GM21717 (cell line): ENCODE measurements around the gene IQCK.

Experiments used
- ATAC-seq: cut with Tn5 transposase; IDR thresholded peaks from one replicate; pipeline ENCODE4 v1.9.1; 2021; ENCODE audit warnings: mild to moderate bottlenecking, moderate library complexity; ENCODE audit not compliant: unreplicated experiment

Gene IQCK

DNA sequence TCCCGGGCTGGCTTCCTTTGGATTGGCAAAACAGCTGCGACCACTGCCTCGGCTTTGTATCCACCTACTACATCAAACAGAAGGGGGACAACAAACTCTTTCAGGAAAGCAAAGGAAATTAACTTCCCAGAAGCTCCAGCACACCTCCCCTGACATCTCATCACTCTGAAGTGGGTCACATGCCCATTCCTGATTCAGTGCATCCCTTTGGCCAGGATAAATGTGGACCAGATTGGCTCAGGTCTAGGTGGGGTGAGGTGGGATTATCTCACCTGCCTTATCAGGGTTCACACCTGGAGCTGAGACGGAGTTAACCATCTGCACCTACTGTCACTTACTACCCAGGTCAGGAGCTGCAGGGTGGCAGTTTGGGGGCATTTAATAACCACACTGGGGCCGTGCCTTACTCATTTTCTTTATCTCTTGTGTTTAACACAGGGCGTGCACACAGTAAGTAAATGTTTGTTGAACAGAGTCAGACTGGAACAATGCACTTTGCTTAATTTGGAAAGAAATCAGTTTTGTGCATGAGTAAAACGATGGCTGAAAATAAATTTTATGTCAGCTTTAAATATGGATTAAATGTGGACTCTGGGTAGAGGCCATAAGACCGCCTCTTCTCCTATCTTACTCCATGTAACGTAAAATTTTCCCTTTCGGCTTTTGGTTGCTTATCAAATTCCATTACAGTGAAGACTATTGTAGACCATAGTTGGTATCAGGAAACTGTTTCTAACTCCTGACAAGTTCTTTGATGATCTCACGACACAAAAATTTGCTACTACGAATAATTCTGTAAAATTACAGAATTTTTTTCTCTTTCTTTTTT lies 36.0 kb downstream of the IQCK start:
- no peak for ATAC-seq

DNA sequence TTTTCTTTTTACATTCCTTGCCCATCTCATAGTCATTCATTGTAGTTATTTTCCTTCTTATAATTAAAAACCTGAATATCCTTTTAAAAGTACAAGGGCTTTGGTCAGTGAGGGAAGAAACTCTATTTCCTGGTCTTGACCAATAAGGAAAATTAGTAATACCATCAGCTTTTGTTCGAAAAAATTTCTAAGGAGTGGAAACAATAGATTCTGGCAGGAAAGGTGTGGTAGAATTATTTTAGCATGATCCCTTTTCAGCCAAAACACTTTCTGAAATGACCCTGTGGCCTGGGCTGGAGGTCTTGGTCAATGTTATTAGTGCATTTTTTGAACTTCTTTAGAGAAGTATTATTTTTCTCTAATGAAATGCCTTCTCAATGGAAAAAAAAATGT lies 36.6 kb downstream of the IQCK start:
- no peak for ATAC-seq

DNA sequence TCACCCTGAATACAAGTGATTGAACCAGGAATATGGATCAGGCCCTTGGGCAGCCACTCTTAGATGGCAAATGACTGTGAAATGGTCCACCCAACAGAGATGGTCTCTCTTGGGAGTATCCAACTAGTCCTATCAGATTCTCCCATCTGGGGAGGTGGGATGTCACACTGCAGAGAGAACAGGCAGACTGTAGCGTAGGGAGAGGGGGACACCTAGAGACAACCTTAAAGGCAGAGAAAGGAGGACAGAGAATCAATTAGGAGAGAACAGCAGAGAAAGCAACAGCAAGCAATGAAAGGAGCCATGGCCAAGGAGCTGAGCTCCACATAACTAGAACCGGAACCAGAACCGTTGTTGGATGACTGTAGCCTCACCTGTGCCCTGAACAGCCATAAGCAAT lies 37.2 kb downstream of the IQCK start:
- ATAC-seq, result no peak

DNA sequence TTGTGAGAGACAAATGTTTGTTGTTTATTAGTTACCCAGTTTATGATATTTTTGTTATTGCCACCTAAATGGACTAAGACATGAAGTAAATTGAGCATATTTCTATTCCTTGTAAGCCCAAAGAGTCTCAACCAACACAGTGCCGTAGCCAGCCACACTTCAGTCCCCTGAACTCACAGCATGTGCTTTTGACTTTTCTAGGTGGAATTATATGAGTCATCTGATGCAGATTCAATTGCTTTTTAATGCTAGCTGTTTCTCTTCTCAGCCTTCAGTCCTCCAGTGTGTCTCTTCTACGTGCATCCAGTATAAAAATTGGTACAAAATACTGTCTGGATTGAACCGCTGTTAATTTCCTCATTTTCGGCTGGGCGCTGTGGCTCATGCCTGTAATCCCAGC lies 39.0 kb downstream of the IQCK start:
- no peak for ATAC-seq

DNA sequence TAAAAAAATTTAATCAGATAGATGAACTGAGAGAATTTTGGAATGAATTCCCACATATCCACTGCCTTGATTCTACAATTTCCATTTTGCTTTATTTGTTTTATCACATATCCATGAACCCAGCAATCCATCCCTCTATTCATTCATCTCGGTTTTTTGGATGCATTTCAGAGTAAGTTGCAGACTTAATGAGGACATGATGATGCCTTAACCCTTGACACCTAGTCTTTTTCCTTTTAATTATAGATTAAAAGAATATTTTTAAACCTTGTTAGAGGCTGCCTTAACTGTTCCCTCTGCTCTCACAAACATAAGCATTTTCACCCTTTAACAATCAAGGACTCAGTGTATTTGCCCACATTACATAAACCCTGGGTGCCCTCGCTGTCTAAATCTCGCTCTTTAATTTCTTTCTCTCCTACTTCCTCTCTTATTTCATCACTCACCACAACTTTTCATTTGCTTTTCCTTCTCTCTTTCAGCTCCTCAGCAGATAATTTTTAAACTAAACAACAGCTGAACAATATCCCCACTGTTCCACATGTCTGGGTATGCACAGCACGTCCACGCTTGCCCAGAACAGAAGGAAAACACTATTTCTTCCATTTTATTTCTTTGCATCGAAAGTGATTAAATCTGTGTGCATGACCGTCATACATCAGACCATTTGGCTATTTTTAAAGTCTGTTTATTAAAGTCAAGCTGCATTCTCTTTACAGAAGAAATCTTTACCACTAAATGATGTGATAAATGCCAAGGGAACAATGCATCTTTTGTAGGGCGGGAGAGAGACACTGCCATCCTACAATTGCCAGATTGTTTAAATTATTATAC lies 39.9 kb downstream of the IQCK start:
- no peak for ATAC-seq

DNA sequence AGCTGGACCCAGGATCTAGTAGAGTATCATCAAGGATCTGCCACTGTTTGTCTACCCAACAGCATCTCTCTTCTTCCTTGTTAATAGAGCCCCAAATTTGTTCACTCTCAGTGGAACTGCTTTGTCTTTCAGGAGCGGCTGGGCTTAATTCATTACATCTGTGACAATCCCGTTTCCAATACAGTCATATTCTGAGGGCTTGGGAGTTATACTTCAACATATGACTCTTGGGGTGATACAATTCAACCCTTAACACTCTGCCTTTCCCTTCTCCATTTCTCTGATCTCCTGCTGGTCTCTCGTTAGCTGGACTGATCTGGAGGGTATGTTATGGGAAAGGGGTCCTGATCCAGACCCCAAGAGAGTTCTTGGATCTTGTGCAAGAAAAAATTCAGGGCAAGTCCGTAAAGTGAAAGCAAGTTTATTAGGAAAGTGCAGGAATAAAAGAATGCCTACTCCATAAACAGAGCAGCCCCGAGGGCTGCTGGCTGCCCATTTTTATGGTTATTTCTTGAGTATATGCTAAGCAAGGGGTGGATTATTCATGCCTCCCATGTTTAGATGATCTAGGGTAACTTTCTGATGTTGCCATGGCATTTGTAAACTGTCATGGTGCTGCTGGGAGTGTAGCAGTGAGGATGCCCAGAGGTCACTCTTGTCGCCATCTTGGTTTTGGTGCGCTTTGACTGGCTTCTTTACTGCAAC lies 42.4 kb downstream of the IQCK start:
- no peak for ATAC-seq

DNA sequence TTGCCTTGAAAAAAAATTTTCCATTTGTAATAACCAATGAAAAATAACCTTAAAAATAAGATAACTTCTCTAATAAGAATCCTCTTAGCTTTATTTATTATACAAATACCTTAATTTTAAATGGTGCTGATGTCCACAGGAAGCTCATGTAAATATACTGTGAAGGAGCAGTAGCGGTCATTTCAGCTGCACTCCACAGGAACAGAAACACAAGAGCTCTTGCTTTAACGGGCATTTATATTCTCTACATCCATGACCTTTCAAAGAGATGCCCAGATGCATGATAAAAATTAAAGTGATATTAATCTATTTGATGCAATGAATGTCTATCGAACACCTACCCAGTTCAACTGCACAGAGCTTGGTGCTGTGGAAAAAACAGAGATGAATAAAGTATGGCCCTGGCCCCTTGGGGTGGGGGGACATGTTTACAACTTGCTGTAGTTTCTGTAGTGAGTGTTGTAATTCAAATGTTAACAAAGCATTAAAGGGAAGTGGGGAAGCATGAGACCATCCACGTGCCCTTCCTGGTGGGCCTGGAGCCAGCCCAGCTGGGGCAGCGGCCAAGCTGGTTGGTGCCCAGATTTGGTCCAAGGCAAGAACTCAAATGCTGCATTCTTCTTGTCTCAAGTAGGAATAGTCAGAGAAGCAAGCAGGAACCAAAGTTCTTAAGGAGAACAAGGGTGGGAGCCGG lies 47.9 kb downstream of the IQCK start:
- ATAC-seq, result no peak

DNA sequence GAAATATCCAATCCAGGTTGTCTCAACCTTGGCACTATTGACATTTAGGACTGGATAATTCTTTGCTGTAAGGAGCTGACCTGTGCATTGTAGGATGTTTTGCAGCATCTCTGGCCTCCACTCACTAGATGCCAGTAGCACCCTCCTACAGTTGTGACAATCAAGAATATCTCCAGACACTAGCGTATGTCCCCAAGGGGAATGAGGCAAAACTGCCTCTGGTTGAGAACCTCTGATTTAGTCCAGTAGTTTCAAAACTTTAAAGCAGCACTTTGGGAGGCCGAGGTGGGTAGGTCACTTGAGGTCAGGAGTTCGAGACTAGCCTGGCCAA lies 48.4 kb downstream of the IQCK start:
- ATAC-seq, result no peak

DNA sequence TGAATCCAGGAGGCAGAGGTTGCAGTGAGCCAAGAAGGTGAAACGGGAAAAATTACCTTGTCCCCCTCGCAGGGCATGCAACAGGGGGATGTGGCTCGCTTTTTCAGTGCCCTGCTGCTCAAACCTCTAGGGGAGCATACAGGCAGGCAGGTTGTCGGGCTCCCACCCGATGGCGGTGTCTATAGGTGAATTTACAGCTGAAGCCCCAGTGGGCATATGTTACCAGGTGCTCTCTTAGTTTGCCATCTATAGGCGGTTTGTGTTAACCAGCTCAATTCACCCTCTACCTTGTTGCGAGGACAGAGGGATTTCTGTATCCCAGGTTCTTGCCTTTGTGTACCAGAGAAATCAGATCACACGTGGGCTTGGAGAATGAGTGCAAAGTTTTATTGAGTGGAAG lies 48.9 kb downstream of the IQCK start:
- no peak for ATAC-seq

DNA sequence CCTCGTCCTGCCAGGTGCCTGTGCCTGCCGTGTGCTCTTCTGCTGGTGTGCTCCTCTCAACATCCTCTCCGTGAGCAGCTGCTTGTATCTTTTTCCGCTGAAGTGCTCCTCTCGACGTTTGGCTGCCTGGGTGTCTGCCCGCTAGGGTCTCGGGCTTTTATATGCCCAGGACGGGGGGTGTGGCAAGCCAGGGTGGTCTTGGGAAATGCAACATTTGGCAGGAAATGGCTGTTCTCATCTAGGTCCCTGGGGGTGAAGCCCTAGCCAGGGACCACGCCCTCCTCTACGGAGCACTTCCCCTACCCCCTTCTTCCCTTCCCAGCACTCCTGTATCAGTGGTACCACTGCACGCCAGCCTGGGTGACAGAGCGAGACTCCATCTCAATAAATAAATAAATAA lies 49.4 kb downstream of the IQCK start:
- ATAC-seq, result no peak

DNA sequence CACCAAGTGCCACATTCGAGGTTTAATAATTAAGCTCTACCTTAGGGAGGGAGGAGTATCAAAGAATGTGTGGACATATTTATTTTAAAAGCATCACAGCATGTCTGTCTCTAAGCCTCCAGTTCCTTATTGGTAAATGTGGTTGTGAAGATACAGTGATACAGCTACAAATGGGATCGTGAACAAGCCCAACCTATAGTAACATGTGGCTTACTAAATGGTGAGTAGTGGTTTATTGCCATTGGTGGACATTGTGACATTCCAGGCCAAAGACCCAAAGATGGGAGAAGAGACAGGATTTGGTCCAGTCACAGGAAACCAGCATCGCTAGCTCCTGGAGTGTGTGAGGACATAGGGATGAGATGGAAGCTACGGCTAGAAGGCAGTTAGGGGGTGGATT lies 51.2 kb downstream of the IQCK start:
- ATAC-seq, result no peak

DNA sequence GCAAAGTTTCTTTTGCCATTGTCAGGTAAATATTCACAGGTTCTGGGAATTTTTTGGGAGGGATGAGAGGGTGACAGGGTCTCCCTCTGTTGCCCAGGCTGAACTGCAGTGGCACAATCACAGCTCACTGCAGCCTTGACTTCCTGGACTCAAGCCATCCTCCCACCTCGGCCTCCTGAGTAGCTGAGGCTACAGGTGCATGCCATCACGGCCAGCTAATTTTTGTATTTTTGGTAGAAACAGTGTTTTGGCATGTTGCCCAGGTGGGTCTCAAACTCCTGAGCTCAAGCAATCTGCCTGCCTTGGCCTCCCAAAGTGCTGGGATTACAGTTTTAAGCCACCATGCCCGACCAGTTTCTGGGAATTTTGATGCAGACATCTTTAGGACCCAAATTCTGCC lies 53.0 kb downstream of the IQCK start:
- ATAC-seq, result no peak

DNA sequence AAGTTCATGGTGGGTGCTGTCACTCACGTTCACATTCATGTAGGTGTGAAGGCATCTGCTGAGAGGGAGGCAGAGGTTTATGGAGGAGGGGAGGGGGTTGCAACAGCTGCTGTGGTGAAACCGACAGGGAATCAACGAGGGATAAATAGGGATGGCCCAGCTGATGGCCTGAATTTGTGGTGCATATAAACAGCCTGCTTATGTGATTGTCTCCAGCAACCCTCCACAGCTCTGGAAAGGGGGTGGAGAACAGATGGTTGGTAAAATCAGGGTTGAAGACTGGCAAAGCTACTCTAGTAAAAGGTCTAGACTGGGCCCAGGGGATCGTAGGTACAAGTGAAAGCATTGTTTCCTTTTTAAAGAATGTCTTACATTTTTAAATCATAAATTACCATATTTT lies 53.7 kb downstream of the IQCK start:
- ATAC-seq, result no peak

DNA sequence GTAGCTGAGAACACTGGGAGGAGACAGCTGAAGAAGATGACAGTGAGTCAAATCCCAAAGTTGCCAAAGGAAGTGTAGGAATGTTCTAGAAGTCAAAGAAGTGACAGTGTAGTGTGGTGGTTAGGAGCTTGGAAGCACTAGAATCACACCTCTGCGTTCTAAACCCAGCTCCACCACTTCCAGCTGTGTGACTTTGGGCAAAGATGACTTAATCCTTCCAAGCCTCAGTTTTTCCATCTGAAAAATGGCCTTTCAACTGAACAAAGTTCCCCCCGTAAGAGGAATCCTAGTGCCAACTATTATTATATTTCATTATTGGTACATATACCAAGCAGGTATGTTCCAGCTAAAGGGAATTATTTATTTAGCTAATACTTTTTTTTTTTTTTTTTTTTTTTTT lies 56.0 kb downstream of the IQCK start:
- ATAC-seq, result no peak

DNA sequence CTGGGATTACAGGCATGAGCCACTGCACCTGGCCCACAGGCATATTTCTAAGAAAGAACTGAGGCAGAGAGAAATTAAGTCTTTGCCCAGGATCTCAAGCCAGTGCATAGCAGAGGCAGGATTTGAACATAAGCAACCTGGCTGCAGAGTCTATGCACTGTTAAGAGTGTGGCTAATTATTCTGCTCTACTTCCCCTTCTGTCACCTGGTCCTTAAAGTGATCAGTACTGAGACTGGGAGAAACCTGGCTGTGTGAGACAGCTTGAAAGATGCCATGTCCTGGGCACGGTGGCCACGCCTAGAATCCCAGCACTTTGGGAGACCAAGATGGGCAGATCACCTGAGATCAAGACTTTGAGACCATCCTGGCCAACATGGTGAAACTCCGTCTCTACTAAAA lies 58.1 kb downstream of the IQCK start:
- no peak for ATAC-seq

DNA sequence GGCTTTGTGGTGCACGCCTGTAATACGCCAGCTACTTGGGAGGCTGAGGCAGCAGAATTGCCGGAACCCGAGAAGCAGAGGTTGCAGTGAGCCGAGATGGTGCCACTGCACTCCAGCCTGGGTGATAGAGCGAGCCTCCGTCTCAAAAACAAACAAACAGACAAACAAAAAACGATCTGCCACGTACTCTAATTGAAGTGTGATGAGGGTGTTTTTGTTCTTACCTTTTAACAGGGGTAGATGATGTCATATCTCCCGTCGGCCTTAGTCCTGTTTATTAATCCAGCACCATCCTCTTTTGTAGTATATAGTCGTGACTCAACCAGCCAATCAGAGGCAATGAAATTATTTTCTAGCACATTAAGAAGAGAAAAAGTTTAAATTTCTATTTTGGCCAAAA lies 58.5 kb downstream of the IQCK start:
- no peak for ATAC-seq

DNA sequence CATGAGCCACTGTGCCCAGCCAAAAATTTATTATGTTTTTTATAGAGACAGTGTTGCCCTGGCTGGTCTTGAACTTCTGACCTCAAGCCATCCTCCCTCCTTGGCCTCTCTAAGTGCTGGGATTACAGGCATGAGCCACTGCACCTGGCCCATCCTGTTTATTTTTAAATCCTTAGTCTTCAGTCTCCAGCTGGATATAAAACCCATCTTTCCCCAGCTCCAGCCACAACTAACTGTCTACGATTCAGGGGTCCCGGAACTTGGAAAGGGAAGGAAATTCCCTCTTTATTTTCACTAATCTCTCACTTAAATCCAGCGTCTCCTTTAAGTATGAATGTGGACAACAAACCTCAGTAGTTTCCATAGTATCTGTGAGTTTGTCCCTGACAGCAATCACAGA lies 62.2 kb downstream of the IQCK start:
- no peak for ATAC-seq

DNA sequence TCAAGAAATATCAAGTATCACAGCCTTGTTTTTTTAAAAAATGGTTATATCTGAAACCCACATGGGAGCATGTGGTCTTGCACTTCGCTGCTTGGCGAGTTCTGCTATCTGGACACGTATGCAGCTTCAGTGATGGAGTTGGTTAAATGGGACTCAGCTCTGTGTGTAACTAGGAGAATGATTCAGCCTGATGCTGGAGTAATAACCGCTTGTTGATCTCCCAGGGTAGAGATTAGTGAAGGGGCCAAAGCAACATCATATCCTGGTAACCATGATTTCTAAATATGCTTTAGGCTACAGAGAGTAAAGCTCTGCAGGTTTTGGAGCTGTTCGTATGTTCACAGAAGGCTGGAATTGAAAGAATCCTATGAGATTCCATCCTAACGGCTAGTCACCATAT lies 63.2 kb downstream of the IQCK start:
- ATAC-seq, result no peak

DNA sequence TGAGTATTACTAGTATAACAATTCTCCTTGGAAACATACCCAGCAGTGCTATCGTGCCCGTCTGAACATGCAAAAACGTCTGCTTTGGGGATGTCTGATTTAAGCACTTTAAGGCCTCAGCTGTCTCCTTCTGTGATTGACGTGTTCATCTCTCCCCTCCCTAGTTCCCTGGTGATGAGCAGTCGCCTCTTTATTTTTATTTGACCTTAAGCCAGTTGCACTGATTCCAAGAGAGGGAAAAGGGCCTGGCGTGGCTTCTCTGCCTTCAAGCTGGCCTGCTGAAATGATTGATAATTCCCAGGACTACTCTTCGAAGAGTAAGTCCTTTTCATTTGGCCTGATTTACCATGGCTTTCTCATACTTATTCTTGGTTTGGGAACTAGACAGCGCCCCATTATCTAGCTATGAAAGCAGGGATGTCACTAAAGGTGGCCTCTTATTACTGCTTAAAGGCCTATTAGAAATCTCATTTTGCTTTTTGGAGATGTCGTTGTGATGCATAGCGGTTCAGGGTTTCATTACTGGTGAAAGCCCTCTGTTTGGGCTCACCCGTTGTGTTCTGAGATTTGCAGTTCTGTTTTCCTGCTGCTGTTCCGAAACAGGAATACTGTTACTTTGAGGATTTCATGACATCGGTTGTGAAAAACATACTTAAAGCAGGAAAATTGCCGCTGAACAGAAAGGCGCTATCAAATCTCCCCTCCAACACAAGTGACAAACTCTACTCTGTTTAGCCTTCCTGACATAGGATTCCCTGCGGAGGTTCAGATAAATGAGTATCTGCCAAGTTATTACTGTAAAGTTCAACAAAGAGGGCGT lies 65.5 kb downstream of the IQCK start:
- no peak for ATAC-seq

DNA sequence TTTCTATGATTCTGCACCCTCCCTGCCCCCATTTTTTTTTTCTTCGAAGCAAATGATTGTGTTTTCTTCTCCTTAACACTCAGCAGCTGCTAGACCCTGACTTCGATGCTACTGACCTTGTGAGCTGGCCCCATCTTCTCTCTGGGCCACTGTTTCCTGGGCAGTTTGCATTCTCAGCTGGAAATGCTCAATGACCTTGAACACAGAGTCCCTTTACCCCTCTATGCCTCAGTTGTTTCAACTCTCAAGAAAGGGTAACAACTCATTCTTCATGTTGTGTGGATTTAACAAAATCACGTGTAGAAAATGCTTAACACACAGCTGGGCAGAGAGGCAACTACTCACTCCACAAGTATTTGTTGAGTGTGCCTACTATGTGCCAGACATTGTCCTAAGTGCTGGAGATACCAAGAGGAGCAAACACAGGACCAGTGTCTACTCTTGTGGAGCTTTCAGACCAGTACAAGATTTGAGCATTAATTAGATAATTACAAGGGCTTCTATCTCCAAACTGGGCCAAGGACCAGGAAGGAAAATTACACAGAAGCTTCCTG lies 66.2 kb downstream of the IQCK start:
- no peak for ATAC-seq
